Activated CD8-positive, alpha-beta memory T cell treated with anti-CD3 and anti-CD28 coated beads, Interleukin-2, amount 50 U/mL, for 1 hour (primary cell): ENCODE measurements around the gene HOXD13.

Source experiments
- DNase-seq: peaks from one replicate; pipeline ENCODE4 v3.0.0-alpha.2; 2020; ENCODE audit errors: extremely low read depth

Gene HOXD13

GRCh38 chr2:176093145-176093897, 800 bp downstream of the HOXD13 start:
- no peak for DNase-seq

GRCh38 chr2:176093898-176094249, 1.4 kb downstream of the HOXD13 start:
- DNase-seq: no peak

GRCh38 chr2:176094349-176094748, 1.8 kb downstream of the HOXD13 start:
- no peak for DNase-seq

GRCh38 chr2:176095421-176095820, 2.9 kb downstream of the HOXD13 start:
- no peak for DNase-seq

- no peak for DNase-seq
Measured at GRCh38 chr2:176096243-176096985, 3.9 kb downstream of the HOXD13 start.

- no peak for DNase-seq
Measured at GRCh38 chr2:176096986-176097819, 4.7 kb downstream of the HOXD13 start.

GRCh38 chr2:176097820-176098365, 5.4 kb downstream of the HOXD13 start:
- DNase-seq: no peak

GRCh38 chr2:176098366-176099158, 6.0 kb downstream of the HOXD13 start:
- DNase-seq: no peak

GRCh38 chr2:176099159-176099727, 6.7 kb downstream of the HOXD13 start:
- no peak for DNase-seq

GRCh38 chr2:176099728-176100546, 7.4 kb downstream of the HOXD13 start, which contains the start of gene HOXD12:
Gene HOXD12 (plus strand): TSS chr2:176099795. CDS start chr2:176099802, 7 bp downstream.
- DNase-seq: no peak

GRCh38 chr2:176100547-176101140, 8.1 kb downstream of the HOXD13 start:
- DNase-seq: no peak

- DNase-seq: no peak
Measured at GRCh38 chr2:176101216-176101830, 8.8 kb downstream of the HOXD13 start.

GRCh38 chr2:176101842-176102241, 9.3 kb downstream of the HOXD13 start:
- DNase-seq: no peak

- no peak for DNase-seq
Measured at GRCh38 chr2:176102309-176102866, 9.9 kb downstream of the HOXD13 start.

GRCh38 chr2:176103194-176103593, 10.7 kb downstream of the HOXD13 start:
- DNase-seq: no peak

GRCh38 chr2:176103742-176104315, 11.3 kb downstream of the HOXD13 start:
- DNase-seq: no peak

- no peak for DNase-seq
Measured at GRCh38 chr2:176104316-176105077, 12.0 kb downstream of the HOXD13 start.
